ENCODE data around the gene AATF. TPM values are rescaled to one million over a fixed set of nuclear protein-coding genes. Genes with fewer than 3 reads are reported as not detected.

Gene AATF
- total RNA-seq, 1 donor from 2014 or later, result 54.0 TPM

DNA sequence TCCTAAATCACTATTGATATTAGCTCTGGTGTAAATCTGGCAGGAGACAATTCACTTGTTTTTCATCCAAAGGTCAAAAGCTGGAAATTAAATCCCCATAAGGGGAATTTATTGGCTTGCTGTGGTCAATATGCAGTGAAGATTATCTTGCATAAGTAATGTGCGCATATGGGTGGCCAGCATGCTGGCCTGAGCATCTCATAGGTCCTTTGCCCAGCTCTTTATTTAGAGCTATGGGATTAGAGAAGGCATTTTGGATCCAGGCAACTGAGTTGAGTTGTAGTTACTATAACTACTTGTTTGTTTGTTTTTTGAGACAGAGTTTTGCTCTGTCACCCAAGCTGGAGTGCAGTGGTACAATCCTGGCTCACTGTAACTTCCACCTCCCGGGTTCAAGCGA lies 110.7 kb downstream of the AATF start:
- TF ChIP-seq CTCF (IDR thresholded peaks at IDR 0.05; ENCODE audit: insufficient read depth, low read length, severe bottlenecking), result no peak
- Histone ChIP-seq H3K27me3 (ENCODE audit: control insufficient read depth, insufficient read depth, low read length) (peaks cover 1% of the 10 kb centered on the region), H3K4me3 (ENCODE audit: low read depth, low read length) (no peak overlapping the region), H3K36me3 (ENCODE audit: control insufficient read depth, insufficient read depth, low read length) (peaks cover 2% of the 10 kb centered on the region)
- DNase-seq (ENCODE audit: low read depth), result no peak
- FAIRE-seq, result no peak

DNA sequence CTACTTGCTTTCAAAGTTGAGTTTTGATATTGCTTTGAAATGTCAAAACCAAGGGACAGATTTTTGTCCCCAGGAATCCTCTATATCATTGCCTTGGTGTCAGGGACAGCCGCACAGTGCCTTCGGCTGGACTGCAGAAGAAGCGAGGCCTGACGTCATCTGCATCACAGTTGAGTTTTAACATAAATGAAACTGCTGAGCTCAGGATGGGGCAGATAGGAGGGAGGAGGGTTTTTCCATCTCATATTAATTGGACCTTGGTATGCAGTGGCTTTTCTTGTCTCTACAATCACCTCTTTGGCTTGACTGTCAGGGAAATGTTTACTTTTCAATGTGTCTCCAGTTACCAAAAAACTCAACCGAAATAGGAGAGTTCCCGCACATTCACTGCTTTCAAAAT lies 111.3 kb downstream of the AATF start:
- no peak for TF ChIP-seq CTCF (IDR thresholded peaks at IDR 0.05; ENCODE audit: insufficient read depth, low read length, severe bottlenecking)
- Histone ChIP-seq H3K27me3 (ENCODE audit: control insufficient read depth, insufficient read depth, low read length) (peaks cover 1% of the 10 kb centered on the region), H3K4me3 (ENCODE audit: low read depth, low read length) (no peak overlapping the region), H3K36me3 (ENCODE audit: control insufficient read depth, insufficient read depth, low read length) (peaks cover 2% of the 10 kb centered on the region)
- DNase-seq (ENCODE audit: low read depth) (no peak), FAIRE-seq (no peak)

GRCh38 chr17:37060928-37061327 lies 112.2 kb downstream of the AATF start:
- TF ChIP-seq CTCF (IDR thresholded peaks at IDR 0.05; ENCODE audit: insufficient read depth, low read length, severe bottlenecking), result no peak
- Histone ChIP-seq H3K27me3 (ENCODE audit: control insufficient read depth, insufficient read depth, low read length) (peaks cover 5% of the 10 kb centered on the region), H3K4me3 (ENCODE audit: low read depth, low read length) (no peak overlapping the region), H3K36me3 (ENCODE audit: control insufficient read depth, insufficient read depth, low read length) (peaks cover 2% of the 10 kb centered on the region)
- FAIRE-seq (no peak), DNase-seq (ENCODE audit: low read depth) (no peak)

DNA sequence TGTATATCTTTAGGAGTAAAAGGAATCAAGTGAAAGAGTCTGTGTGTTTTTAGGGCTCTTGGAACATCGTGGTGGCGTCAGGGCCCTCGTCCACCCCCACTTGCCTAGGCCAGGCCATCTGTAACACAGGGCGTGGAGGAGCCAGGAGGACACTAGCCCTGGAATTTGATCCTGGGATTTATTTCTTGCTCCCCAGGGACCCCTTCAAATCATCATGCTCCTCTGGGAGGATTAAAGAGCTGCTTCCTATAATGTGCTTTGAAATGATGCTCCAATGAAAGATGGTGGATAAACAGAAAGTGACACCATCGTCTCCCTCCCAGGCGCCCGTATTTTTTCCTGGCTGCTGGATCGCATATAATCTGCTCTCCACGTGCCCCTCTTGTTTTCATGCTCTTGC lies 113.3 kb downstream of the AATF start:
- FAIRE-seq (no peak), DNase-seq (ENCODE audit: low read depth) (no peak)
- peaks cover 5% of the 10 kb centered on the region for H3K27me3 ChIP-seq (ENCODE audit: control insufficient read depth, insufficient read depth, low read length)
- no peak overlapping the region for H3K4me3 ChIP-seq (ENCODE audit: low read depth, low read length)
- H3K36me3 ChIP-seq (ENCODE audit: control insufficient read depth, insufficient read depth, low read length), result no peaks in the 10 kb centered on the region
- TF ChIP-seq CTCF (IDR thresholded peaks at IDR 0.05; ENCODE audit: insufficient read depth, low read length, severe bottlenecking), result no peak

DNA sequence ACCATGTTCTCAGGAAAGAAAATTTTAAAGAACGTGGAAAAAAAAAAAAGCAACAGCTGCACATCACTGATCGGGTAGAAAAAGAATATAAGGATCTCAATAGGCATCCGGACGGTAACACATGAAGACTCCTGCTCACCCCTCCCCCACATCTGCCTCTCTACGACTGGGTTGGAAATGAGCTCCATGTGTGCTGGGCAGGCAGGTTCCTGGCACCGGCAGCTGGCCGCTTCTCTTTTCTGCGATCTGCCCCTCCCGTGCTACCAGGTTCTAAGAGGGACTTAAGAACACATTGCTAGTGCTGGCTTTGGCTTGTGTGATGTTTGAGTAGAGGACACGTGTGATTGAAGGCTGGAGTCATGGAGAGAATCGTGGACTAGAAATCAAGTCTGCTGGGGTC lies 115.5 kb downstream of the AATF start:
- Histone ChIP-seq H3K36me3 (ENCODE audit: control insufficient read depth, insufficient read depth, low read length) (no peaks in the 10 kb centered on the region), H3K4me3 (ENCODE audit: low read depth, low read length) (no peak overlapping the region), H3K27me3 (ENCODE audit: control insufficient read depth, insufficient read depth, low read length) (peaks cover 5% of the 10 kb centered on the region)
- FAIRE-seq (no peak), DNase-seq (ENCODE audit: low read depth) (no peak)
- no peak for TF ChIP-seq CTCF (IDR thresholded peaks at IDR 0.05; ENCODE audit: insufficient read depth, low read length, severe bottlenecking)

DNA sequence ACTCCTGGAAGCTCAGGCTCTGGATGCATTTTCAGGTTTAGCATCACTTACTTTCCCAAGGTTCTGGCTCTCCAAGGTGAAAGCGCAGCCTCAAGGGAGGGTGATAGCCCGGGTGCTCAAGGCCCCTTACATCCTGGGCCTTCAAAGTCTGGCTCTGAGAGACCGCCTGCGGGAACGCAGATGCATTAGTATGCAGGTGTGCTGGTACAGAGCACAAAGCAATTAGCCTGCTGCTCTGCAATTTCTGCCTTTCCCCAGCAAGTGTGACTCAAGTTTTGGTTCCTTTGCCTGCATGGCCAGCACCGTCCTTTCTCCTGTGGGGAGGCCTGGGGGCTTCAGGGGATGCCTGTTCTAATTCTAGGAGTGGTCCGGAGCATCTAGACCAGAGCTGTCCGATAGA lies 116.2 kb downstream of the AATF start:
- no peak for TF ChIP-seq CTCF (IDR thresholded peaks at IDR 0.05; ENCODE audit: insufficient read depth, low read length, severe bottlenecking)
- DNase-seq (ENCODE audit: low read depth), result no peak
- Histone ChIP-seq H3K4me3 (ENCODE audit: low read depth, low read length) (no peak overlapping the region), H3K36me3 (ENCODE audit: control insufficient read depth, insufficient read depth, low read length) (no peaks in the 10 kb centered on the region), H3K27me3 (ENCODE audit: control insufficient read depth, insufficient read depth, low read length) (peaks cover 5% of the 10 kb centered on the region)
- FAIRE-seq, result no peak

Measured in bronchial epithelial cell (primary cell).